Measurements from ENCODE around the gene PABPC1L. TPM values are rescaled to one million over a fixed set of nuclear protein-coding genes. Genes with fewer than 3 reads are reported as not detected.
A peak's percentile ranks its signal among the peaks of the same experiment; 100 is the strongest.

The PABPC1L gene
- total and polyA plus RNA-seq, 2 of the 13 experiments (the other 11 are each of a cell fraction or from before 2014, with no cell fraction given) = 30.8 to 252 TPM

DNA sequence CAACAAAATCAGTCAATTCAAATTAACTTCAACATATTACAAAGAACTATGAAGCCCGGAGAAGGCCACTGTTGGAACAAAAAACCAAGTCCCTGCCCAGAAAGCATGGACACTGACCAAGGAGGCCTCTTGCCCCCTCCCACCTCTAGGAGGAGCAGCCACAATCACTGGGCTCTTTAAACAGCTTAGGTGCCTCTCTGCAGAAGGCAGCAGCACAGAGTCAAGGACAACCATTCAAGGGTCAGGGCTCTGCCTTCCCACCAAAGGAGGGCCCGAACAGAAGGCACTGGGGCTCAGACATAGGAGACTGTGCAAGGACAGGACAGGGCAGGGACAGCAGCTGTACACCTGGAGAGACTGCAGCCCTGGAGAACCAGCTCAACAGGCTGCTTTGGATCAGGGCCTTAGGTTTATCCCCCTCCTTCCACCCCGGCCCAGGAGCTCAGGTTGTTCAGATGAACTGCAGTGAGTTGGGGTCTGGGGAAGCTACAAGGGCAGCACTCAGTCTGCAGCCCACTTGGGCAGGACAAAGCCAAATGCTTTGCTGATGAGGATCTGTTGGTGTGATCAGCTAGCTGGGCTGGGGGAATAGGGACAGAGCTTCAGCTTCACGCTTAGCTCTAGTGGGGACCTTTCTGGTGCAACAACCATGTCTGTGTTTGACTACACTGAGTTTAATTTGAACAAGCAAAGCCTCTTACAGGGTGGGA lies 32.6 kb downstream of the PABPC1L start (continued):
- TF ChIP-seq ZNF232 (CRISPR knock-in tag; IDR thresholded peaks at IDR 0.05; ENCODE audit: borderline replicate concordance) (no peak), REPIN1 (CRISPR knock-in tag; IDR thresholded peaks at IDR 0.05; ENCODE audit: borderline replicate concordance, low read depth) (peak; percentile 56; the same call in 1 of the 2 replicates), ZNF224 (CRISPR knock-in tag; IDR thresholded peaks at IDR 0.05) (no peak), MEIS2 (CRISPR knock-in tag; IDR thresholded peaks at IDR 0.05) (no peak), ZNF619 (CRISPR knock-in tag; IDR thresholded peaks at IDR 0.05) (0 out of 2 replicates have a peak, but pooled peaks have one; percentile 29), NCOA1 (CRISPR knock-in tag; IDR thresholded peaks at IDR 0.05) (no peak), NFE2 (CRISPR knock-in tag; IDR thresholded peaks at IDR 0.05) (no peak), JUNB (CRISPR knock-in tag; IDR thresholded peaks at IDR 0.05; ENCODE audit: borderline replicate concordance) (no peak), FOXC1 (CRISPR knock-in tag; IDR thresholded peaks at IDR 0.05; ENCODE audit: borderline replicate concordance) (no peak)

DNA sequence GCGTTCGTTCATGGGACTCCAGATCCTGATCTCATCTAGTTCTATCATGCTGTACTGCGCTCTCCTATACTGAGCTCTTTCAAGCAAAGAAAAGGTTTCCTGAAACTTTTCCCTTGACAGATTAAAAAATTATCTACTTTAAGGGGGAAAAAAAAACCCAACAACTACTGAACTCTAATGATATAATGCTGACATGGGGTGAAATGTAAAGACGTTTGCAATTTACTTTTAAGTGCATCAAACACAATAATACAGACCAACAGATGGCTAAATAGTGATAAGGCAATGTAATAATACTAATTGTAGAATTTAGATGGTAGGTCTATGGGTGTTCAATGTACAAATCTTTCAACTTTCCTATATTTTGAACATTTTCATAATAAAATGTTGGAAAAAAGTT lies 34.0 kb downstream of the PABPC1L start:
- H3K4me3 ChIP-seq (replicated peaks in 1 of 3; ENCODE audit: insufficient read depth in 1 of 3, low read depth in 2 of 3, low read length in 3 of 3) = no peak overlapping the region
- ChIA-PET POLR2A (interaction anchor here (1.2 to 3.4 kb wide), 2 partner anchors 16 to 23 kb away, joined by 5 to 24 read pairs; partner anchors contain the start of gene TOMM34), CTCF (ENCODE audit: low intra/inter-chr PET ratio, low total read pairs) (no interaction called here)
- peaks cover 56 to 94% of the 10 kb centered on the region in 2 experiments for H3K36me3 ChIP-seq (replicated peaks in 1 of 2; ENCODE audit: control insufficient read depth in 1 of 2, insufficient read depth in 2 of 2, low read length in 2 of 2)
- no peak overlapping the region for H3K4me2 ChIP-seq (ENCODE audit: low read depth, low read length)
- TF ChIP-seq MAFF (IDR thresholded peaks at IDR 0.05; ENCODE audit: low read depth, low read length) (peak; percentile 65), SNRNP70 (IDR thresholded peaks at IDR 0.05; ENCODE audit: low read depth, low read length) (no peak), MAFK (conservative IDR thresholded peaks at IDR 0.05 in 1 of 2, IDR thresholded peaks at IDR 0.05 in 1 of 2; ENCODE audit: low read length in 2 of 2) (peak; percentile 26 to 77; a peak in 3 of 4 replicates)
- FAIRE-seq (no peak), DNase-seq (ENCODE audit: low spot score) (no peak), ATAC-seq (no peak)
- in situ Hi-C loops (cut with HindIII; ENCODE audit: extremely low pct_ligation_motif_present, low pct_unique_long_range_greater_than_20kb) (no loop called here), intact Hi-C loops (cut with micrococcal nuclease; ENCODE audit: unreplicated experiment) (no loop called here)
- H2AFZ ChIP-seq (ENCODE audit: low read length) = no peak overlapping the region
- WGBS (ENCODE audit: low lambda C conversion rate) = 96% methylated on average over 4 of the region's 4 CpGs
- no TSS peak for BruUV-seq (replicated peaks)
- H3K4me1 ChIP-seq (ENCODE audit: insufficient read depth, low read length) = peaks cover 19% of the 10 kb centered on the region
- H4K20me1 ChIP-seq (ENCODE audit: insufficient read depth, low read length) = no peaks in the 10 kb centered on the region
- H3K9ac ChIP-seq (ENCODE audit: insufficient read depth, low read depth, low read length) = no peak overlapping the region
- no peaks in the 10 kb centered on the region for H3K27me3 ChIP-seq (ENCODE audit: control insufficient read depth in 1 of 2, insufficient read depth in 2 of 2, low read length in 2 of 2)
- H3K9me3 ChIP-seq (ENCODE audit: low read length) = no peaks in the 10 kb centered on the region
- H3K27ac ChIP-seq (ENCODE audit: extremely low read length, insufficient read depth, low read length) = no peak overlapping the region
- H3K79me2 ChIP-seq (ENCODE audit: insufficient read depth, low read length) = no peaks in the 10 kb centered on the region

Measured in HepG2 (cell line).